HepG2 (cell line): ENCODE data around the gene MTMR10.

Experiments used
- CENPT ChIP-seq: sonication (generic); formaldehyde crosslinking; IDR thresholded peaks from 2 replicates; pipeline ENCODE4 v1.8.0; 2022; ENCODE audit warnings: low read depth, mild to moderate bottlenecking, moderate library complexity, missing genetic modification reagents
- CTCF ChIP-seq: sonication (generic); formaldehyde crosslinking; IDR thresholded peaks from 2 replicates; pipeline ENCODE4 v1.5.0; 2020; ENCODE audit warnings: mild to moderate bottlenecking, missing genetic modification reagents, moderate library complexity
- EZH2 ChIP-seq: conservative IDR thresholded peaks from 2 replicates; pipeline ENCODE4 v1.6.1; 2012; ENCODE audit warnings: mild to moderate bottlenecking, low read depth, low read length, moderate library complexity
- JUN ChIP-seq: sonication (generic); formaldehyde crosslinking; IDR thresholded peaks from 2 replicates; pipeline ENCODE4 v1.4.0; 2020; ENCODE audit warnings: mild to moderate bottlenecking, missing genetic modification reagents
- NFKBIZ ChIP-seq: IDR thresholded peaks from 2 replicates; pipeline ENCODE4 v1.6.1; 2018; ENCODE audit warnings: missing genetic modification reagents, missing compliant biosample characterization
- NFRKB ChIP-seq: fragments of 450-650 bp; IDR thresholded peaks from 2 replicates; pipeline ENCODE4 v1.6.1; 2017
- ZFX ChIP-seq: sonication (generic); formaldehyde crosslinking; IDR thresholded peaks from 2 replicates; pipeline ENCODE4 v1.4.0; 2020; ENCODE audit warnings: mild to moderate bottlenecking, low read depth, missing genetic modification reagents, moderate library complexity
- ZNF337 ChIP-seq: sonication (generic); formaldehyde crosslinking; IDR thresholded peaks from 2 replicates; pipeline ENCODE4 v1.5.1; 2020; ENCODE audit warnings: missing genetic modification reagents, low read depth, mild to moderate bottlenecking, borderline replicate concordance
- TF ChIP-seq, protein P1 (sequence below): IDR thresholded peaks from 2 replicates; pipeline ENCODE4 v1.6.1; 2016
- TF ChIP-seq, protein P2 (sequence below): sonication (generic); formaldehyde crosslinking; IDR thresholded peaks from 2 replicates; pipeline ENCODE4 v1.8.0; 2022; ENCODE audit warnings: mild to moderate bottlenecking, missing genetic modification reagents, moderate library complexity

DNA sequence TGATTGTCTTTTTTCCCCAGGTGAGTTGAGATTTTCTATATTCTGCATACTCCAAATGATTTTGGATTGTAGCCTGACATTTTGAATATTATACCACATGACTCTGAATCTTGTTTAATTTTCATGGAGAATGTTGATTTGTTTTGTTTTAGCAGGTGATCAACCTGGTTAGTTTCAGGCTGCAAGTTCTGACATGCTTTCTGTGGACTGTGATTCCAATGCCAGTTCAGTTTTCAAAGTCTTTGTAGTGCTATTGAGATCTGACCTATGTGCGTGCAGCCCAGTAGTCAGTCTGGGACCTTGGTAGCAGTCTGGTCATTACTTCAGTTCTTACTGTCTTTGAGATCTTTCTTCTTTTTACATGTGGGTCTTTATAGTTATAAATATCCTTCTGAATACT, 18.6 kb upstream of the MTMR10 start:
- TF ChIP-seq, protein P1, sequence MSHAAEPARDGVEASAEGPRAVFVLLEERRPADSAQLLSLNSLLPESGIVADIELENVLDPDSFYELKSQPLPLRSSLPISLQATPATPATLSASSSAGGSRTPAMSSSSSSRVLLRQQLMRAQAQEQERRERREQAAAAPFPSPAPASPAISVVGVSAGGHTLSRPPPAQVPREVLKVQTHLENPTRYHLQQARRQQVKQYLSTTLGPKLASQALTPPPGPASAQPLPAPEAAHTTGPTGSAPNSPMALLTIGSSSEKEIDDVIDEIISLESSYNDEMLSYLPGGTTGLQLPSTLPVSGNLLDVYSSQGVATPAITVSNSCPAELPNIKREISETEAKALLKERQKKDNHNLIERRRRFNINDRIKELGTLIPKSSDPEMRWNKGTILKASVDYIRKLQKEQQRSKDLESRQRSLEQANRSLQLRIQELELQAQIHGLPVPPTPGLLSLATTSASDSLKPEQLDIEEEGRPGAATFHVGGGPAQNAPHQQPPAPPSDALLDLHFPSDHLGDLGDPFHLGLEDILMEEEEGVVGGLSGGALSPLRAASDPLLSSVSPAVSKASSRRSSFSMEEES (CRISPR knock-in tag), result no peak
- TF ChIP-seq EZH2 (no peak), NFKBIZ (no peak), CTCF (CRISPR knock-in tag) (no peak), ZNF337 (CRISPR knock-in tag) (no peak), NFRKB (no peak), JUN (CRISPR knock-in tag) (no peak), ZFX (CRISPR knock-in tag) (no peak), CENPT (CRISPR knock-in tag) (no peak)
- TF ChIP-seq, protein P2, sequence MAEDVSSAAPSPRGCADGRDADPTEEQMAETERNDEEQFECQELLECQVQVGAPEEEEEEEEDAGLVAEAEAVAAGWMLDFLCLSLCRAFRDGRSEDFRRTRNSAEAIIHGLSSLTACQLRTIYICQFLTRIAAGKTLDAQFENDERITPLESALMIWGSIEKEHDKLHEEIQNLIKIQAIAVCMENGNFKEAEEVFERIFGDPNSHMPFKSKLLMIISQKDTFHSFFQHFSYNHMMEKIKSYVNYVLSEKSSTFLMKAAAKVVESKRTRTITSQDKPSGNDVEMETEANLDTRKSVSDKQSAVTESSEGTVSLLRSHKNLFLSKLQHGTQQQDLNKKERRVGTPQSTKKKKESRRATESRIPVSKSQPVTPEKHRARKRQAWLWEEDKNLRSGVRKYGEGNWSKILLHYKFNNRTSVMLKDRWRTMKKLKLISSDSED, result no peak
